Tibial nerve (tissue), 4 donors: Measurements from ENCODE around the gene DNAJC21.

ENCODE experiments used
- CTCF ChIP-seq, 5 experiments: fragments of 200-600 bp in 3 of 5; fragments of 450-650 bp in 2 of 5; sonication (generic) in 3 of 5; IDR thresholded peaks; one replicate each; pipeline ENCODE4 v1.5.1; 2016 to 2019; ENCODE audit warnings: antibody characterized with exemption in 5 of 5, mild to moderate bottlenecking in 3 of 5, moderate library complexity in 2 of 5
- EP300 ChIP-seq, 2 donors: sonication (generic); formaldehyde crosslinking; IDR thresholded peaks; one replicate each; pipeline ENCODE4 v1.6.1; 2017; ENCODE audit warnings: antibody characterized with exemption in 2 of 2, mild to moderate bottlenecking in 1 of 2
- POLR2A ChIP-seq, 2 donors: fragments of 450-650 bp; IDR thresholded peaks; one replicate each; pipeline ENCODE4 v1.6.1; 2017; ENCODE audit warnings: antibody characterized with exemption in 2 of 2, mild to moderate bottlenecking in 2 of 2, moderate library complexity in 2 of 2

GRCh38 chr5:34889394-34889793 is 40.0 kb upstream of the DNAJC21 start:
- TF ChIP-seq CTCF (IDR thresholded peaks at IDR 0.05) (no peak), POLR2A (IDR thresholded peaks at IDR 0.05) (no peak), EP300 (IDR thresholded peaks at IDR 0.05) (no peak)
